GM12891 (cell line): ENCODE measurements around the gene NDUFB3.

Experiments
- PAX5 ChIP-seq: IDR thresholded peaks from 2 replicates; pipeline ENCODE4 v1.6.1; 2011; ENCODE audit warnings: low read length, moderate library complexity, mild to moderate bottlenecking; ENCODE audit not compliant: insufficient read depth, severe bottlenecking
- POLR2A ChIP-seq: IDR thresholded peaks from 2 replicates; pipeline ENCODE4 v1.6.1; 2011; ENCODE audit warnings: low read depth, low read length, control low read depth
- POLR2AphosphoS5 ChIP-seq: IDR thresholded peaks from 2 replicates; pipeline ENCODE4 v1.6.1; 2011; ENCODE audit warnings: low read depth, low read length, control low read depth
- POU2F2 ChIP-seq: IDR thresholded peaks from 2 replicates; pipeline ENCODE4 v1.6.1; 2011; ENCODE audit warnings: low read depth, mild to moderate bottlenecking, control low read depth, low read length, moderate library complexity
- SPI1 ChIP-seq: IDR thresholded peaks from 2 replicates; pipeline ENCODE4 v1.6.1; 2011; ENCODE audit warnings: low read depth, low read length, control low read depth
- TAF1 ChIP-seq: IDR thresholded peaks from 2 replicates; pipeline ENCODE4 v1.6.1; 2011; ENCODE audit warnings: low read depth, low read length, control low read depth

- TF ChIP-seq POLR2A (no peak), TAF1 (no peak), POLR2AphosphoS5 (no peak), SPI1 (no peak), POU2F2 (no peak), PAX5 (no peak)
These were observed 42.5 kb downstream of the NDUFB3 start for GRCh38 chr2:201114350-201114749.
